Stimulated activated naive B cell treated with anti-CD40 and anti-IgM and Interleukin-4, amounts not matched to agents 10 μg/mL and 1 μg/mL and 100 μg/mL, for 72 hours (primary cell): ENCODE data around the gene KHK.
"Not testable (repeated sequence)": the region's sequence is repeated elsewhere in the genome, so short reads cannot be mapped to it uniquely, and the experiment has no call there.

Source experiments
- ATAC-seq, 2 donors: fragments of 150-1000 bp; cut with Tn5 transposase; replicated peaks; 2 replicates each; pipeline ENCODE4 v1.10.0; 2021; ENCODE audit warnings: moderate library complexity in 1 of 2
- DNase-seq: peaks from one replicate; pipeline ENCODE4 v3.0.0; 2021
- H3K27ac Mint-ChIP-seq: one replicate; pipeline ENCODE4 v1.8.0; 2022; ENCODE audit warnings: mild to moderate bottlenecking, mixed read lengths
- H3K27me3 Mint-ChIP-seq, 2 donors: one replicate each; pipeline ENCODE4 v1.8.0; 2022; ENCODE audit warnings: mixed read lengths in 2 of 2
- H3K36me3 Mint-ChIP-seq, 2 donors: one replicate each; pipeline ENCODE4 v1.8.0; 2022; ENCODE audit warnings: mixed read lengths in 2 of 2, mild to moderate bottlenecking in 1 of 2
- H3K4me1 Mint-ChIP-seq, 2 donors: one replicate each; pipeline ENCODE4 v1.8.0; 2022; ENCODE audit warnings: mixed read lengths in 2 of 2, mild to moderate bottlenecking in 1 of 2
- H3K4me3 Mint-ChIP-seq, 2 donors: one replicate each; pipeline ENCODE4 v1.8.0; 2022; ENCODE audit warnings: mild to moderate bottlenecking in 2 of 2, mixed read lengths in 2 of 2, moderate library complexity in 1 of 2
- H3K9me3 Mint-ChIP-seq, 2 donors: one replicate each; pipeline ENCODE4 v1.8.0; 2022; ENCODE audit warnings: mixed read lengths in 2 of 2, mild to moderate bottlenecking in 1 of 2

The KHK gene

GRCh38 chr2:27110603-27111352, 24.2 kb downstream of the KHK start:
- not testable (repeated sequence) for H3K27ac Mint-ChIP-seq, H3K9me3 Mint-ChIP-seq, H3K4me1 Mint-ChIP-seq, DNase-seq, H3K4me3 Mint-ChIP-seq, ATAC-seq, H3K36me3 Mint-ChIP-seq, H3K27me3 Mint-ChIP-seq

- not testable (repeated sequence) for DNase-seq, H3K27me3 Mint-ChIP-seq, H3K4me3 Mint-ChIP-seq, ATAC-seq, H3K4me1 Mint-ChIP-seq, H3K9me3 Mint-ChIP-seq, H3K27ac Mint-ChIP-seq, H3K36me3 Mint-ChIP-seq
These were observed 25.0 kb downstream of the KHK start for GRCh38 chr2:27111392-27112078.

DNA sequence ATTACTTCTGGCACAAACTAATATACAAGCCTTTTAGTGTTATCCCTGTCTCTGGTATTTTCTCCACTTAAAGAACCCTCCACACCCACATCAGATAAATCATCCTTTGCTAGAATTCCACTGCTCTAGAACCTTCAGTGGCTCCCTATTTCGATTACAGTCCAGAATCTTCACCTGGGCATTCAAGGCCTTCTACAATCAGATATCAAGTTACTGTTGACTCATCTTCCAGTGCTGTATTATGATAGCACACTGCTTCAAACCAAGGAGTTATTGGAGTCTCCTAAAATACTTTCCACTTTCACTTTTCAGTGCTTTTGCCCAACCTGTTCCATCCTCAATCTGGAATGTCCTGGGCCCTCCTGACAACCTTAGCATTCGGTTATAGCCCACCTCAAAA, 28.9 kb downstream of the KHK start:
- H3K27me3 Mint-ChIP-seq = peaks cover 28 to 33% of the 10 kb centered on the region in 2 donors
- H3K4me3 Mint-ChIP-seq = no peak overlapping the region
- ATAC-seq (no peak), DNase-seq (no peak)
- H3K9me3 Mint-ChIP-seq = no peaks in the 10 kb centered on the region
- no peak overlapping the region for H3K27ac Mint-ChIP-seq
- H3K4me1 Mint-ChIP-seq = peaks cover 5 to 6% of the 10 kb centered on the region in 2 donors
- H3K36me3 Mint-ChIP-seq = peaks cover 0 to 2% of the 10 kb centered on the region in 2 donors

DNA sequence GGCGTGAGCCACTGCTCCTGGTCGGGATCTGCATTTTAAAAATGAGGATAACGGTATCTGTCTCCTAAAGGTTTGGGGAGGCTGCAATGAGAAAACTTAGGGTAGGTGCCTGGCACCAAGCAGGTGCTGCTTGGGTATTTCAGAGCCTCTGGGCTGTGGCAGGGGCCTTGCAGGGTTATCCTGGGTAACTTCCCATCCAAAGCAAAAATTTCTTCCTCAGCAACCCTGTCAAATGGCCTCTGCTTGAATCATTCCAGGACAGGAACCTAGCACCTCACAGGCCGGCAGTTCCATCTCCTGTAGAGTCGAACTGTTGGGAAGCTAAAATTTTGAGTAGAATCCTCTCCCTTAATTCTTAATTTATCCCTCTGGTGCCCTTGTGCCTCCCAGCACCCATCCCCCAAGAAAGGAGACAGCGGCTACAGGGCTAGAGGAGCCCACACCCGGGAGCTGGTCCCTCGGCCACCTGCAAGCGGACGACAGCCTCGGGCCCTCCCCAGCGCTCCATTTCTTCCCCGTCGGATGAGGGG, 31.5 kb downstream of the KHK start:
- no peaks in the 10 kb centered on the region for H3K9me3 Mint-ChIP-seq
- no peak for DNase-seq
- ATAC-seq = no peak
- no peak overlapping the region for H3K27ac Mint-ChIP-seq
- H3K36me3 Mint-ChIP-seq = peaks cover 0 to 2% of the 10 kb centered on the region in 2 donors
- H3K4me3 Mint-ChIP-seq = peak overlapping the region; percentile 55 to 58
- peaks cover 33 to 39% of the 10 kb centered on the region in 2 donors for H3K27me3 Mint-ChIP-seq
- H3K4me1 Mint-ChIP-seq = peaks cover 6 to 8% of the 10 kb centered on the region in 2 donors

- ATAC-seq = peak; percentile 28 to 38
- no peaks in the 10 kb centered on the region for H3K9me3 Mint-ChIP-seq
- H3K27me3 Mint-ChIP-seq = peaks cover 33 to 39% of the 10 kb centered on the region in 2 donors
- peaks cover 11 to 13% of the 10 kb centered on the region in 2 donors for H3K4me1 Mint-ChIP-seq
- H3K27ac Mint-ChIP-seq = no peak within 1 kb of the TSS
- peaks cover 0 to 2% of the 10 kb centered on the region in 2 donors for H3K36me3 Mint-ChIP-seq
- peak within 1 kb of the TSS; percentile 78 to 80 for H3K4me3 Mint-ChIP-seq
- DNase-seq = no peak
These were observed 32.2 kb downstream of the KHK start, which contains the start of gene CGREF1 for GRCh38 chr2:27118525-27119329. Gene CGREF1, minus strand, starts transcription at chr2:27119128. Its CDS starts 14,762 bp downstream, at chr2:27104366.

DNA sequence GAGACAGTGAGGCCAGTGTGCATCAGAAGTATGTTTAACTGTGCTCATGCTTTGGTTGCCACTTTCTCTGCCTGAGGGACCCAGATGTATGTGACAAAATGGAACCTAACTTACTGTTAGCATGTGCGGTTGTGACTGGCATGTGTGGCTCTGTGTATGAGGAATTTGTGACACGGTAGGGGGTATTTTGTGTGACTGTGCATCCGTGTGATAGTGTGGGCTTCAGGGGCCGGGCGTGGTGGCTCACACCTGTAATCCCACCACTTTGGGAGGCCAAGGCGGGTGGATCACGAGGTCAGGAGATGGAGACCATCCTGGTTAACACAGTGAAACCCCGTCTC, 32.7 kb downstream of the KHK start:
- not testable (repeated sequence) for H3K9me3 Mint-ChIP-seq, H3K27ac Mint-ChIP-seq, DNase-seq, H3K36me3 Mint-ChIP-seq
- peaks cover 33 to 39% of the 10 kb centered on the region in 2 donors for H3K27me3 Mint-ChIP-seq
- peaks cover 14 to 18% of the 10 kb centered on the region in 2 donors for H3K4me1 Mint-ChIP-seq
- peak in 1 of 2 donors; percentile 4 for ATAC-seq
- H3K4me3 Mint-ChIP-seq = peak overlapping the region; percentile 78 to 80

GRCh38 chr2:27121906-27122305, 35.3 kb downstream of the KHK start:
- no peak overlapping the region for H3K4me3 Mint-ChIP-seq
- H3K27ac Mint-ChIP-seq = no peak overlapping the region
- H3K27me3 Mint-ChIP-seq = peaks cover 29 to 35% of the 10 kb centered on the region in 2 donors
- H3K4me1 Mint-ChIP-seq = peaks cover 14 to 18% of the 10 kb centered on the region in 2 donors
- no peaks in the 10 kb centered on the region for H3K9me3 Mint-ChIP-seq
- no peak for DNase-seq
- no peak for ATAC-seq
- H3K36me3 Mint-ChIP-seq = peaks cover 0 to 2% of the 10 kb centered on the region in 2 donors

GRCh38 chr2:27122791-27123190, 36.2 kb downstream of the KHK start:
- Mint-ChIP-seq H3K4me1 (peaks cover 14 to 18% of the 10 kb centered on the region in 2 donors), H3K4me3 (peak overlapping the region; percentile 81 to 85), H3K27ac (peak overlapping the region; percentile 91), H3K27me3 (peaks cover 26 to 32% of the 10 kb centered on the region in 2 donors), H3K9me3 (no peaks in the 10 kb centered on the region), H3K36me3 (peaks cover 0 to 2% of the 10 kb centered on the region in 2 donors)
- ATAC-seq (no peak), DNase-seq (no peak)

GRCh38 chr2:27123302-27124150, 37.0 kb downstream of the KHK start, which contains the start of gene ABHD1:
Gene ABHD1, plus strand, starts transcription at chr2:27123815. Its CDS starts 134 bp downstream, at chr2:27123949.
- DNase-seq (peak; percentile 33), ATAC-seq (peak; percentile 80 to 82)
- peak within 1 kb of the TSS; percentile 91 for H3K27ac Mint-ChIP-seq
- peaks cover 12 to 14% of the 10 kb centered on the region in 2 donors for H3K4me1 Mint-ChIP-seq
- H3K4me3 Mint-ChIP-seq = peak within 1 kb of the TSS; percentile 81 to 85
- H3K27me3 Mint-ChIP-seq = peaks cover 18 to 24% of the 10 kb centered on the region in 2 donors
- no peaks in the 10 kb centered on the region for H3K9me3 Mint-ChIP-seq
- peaks cover 0 to 2% of the 10 kb centered on the region in 2 donors for H3K36me3 Mint-ChIP-seq

GRCh38 chr2:27125104-27125503, 38.5 kb downstream of the KHK start:
- Mint-ChIP-seq H3K9me3 (no peaks in the 10 kb centered on the region), H3K4me1 (peaks cover 11 to 18% of the 10 kb centered on the region in 2 donors), H3K27me3 (peaks cover 2 to 14% of the 10 kb centered on the region in 2 donors), H3K4me3 (no peak overlapping the region), H3K27ac (no peak overlapping the region), H3K36me3 (peaks cover 5 to 8% of the 10 kb centered on the region in 2 donors)
- no peak for DNase-seq
- no peak for ATAC-seq

DNA sequence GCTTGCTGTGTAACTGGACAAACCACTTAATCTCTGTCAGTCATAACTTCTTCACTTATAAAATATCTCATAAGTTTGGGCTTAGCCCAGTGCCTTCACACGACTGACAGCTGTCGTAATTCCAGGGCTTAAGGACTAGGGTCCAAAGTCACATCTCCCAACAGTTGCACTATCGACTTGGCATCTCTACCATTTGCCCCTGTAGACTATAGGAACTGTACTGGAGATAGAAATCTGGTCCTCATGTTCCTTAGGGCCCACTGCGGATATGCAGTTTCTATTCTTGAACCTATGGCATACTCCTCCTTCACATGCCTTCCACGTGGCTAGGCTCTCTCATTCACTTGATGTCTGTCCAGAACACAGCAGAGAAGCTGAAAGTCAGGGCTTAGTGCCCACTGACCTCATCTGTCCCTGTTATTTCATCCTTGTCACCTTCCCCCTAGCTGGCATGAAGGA, 39.7 kb downstream of the KHK start:
- Mint-ChIP-seq H3K27ac (no peak overlapping the region), H3K4me3 (no peak overlapping the region), H3K36me3 (peaks cover 12 to 18% of the 10 kb centered on the region in 2 donors), H3K9me3 (no peaks in the 10 kb centered on the region), H3K4me1 (peaks cover 14 to 23% of the 10 kb centered on the region in 2 donors), H3K27me3 (peaks cover 0 to 5% of the 10 kb centered on the region in 2 donors)
- ATAC-seq = no peak
- DNase-seq = no peak

GRCh38 chr2:27127883-27128667, 41.5 kb downstream of the KHK start:
- Mint-ChIP-seq H3K27me3 (no peaks in the 10 kb centered on the region), H3K36me3 (peaks cover 18 to 27% of the 10 kb centered on the region in 2 donors), H3K4me3 (no peak overlapping the region), H3K27ac (no peak overlapping the region), H3K4me1 (peaks cover 17 to 27% of the 10 kb centered on the region in 2 donors), H3K9me3 (no peaks in the 10 kb centered on the region)
- no peak for ATAC-seq
- DNase-seq = no peak
